NCI-H2171 treated with DMSO at 0.1 percent for 48 hours (cell line): ENCODE results near the gene OTUD1.
"Not testable (repeated sequence)": the region's sequence is repeated elsewhere in the genome, so short reads cannot be mapped to it uniquely, and the experiment has no call there.

Experiments used
- DNase-seq: peaks from one replicate; lab custom pipeline; 2025; lab: John Stamatoyannopoulos, UW

OTUD1 gene

GRCh38 chr10:23438547-23439451 is at the start of gene OTUD1:
Gene OTUD1, plus strand, starts transcription at chr10:23439075. Its CDS starts 383 bp downstream, at chr10:23439458.
- peak; percentile 64 for DNase-seq

GRCh38 chr10:23390408-23390807 is 48.5 kb upstream of the OTUD1 start:
- not testable (repeated sequence) for DNase-seq

- no peak for DNase-seq
Measured at GRCh38 chr10:23390809-23391208, 48.1 kb upstream of the OTUD1 start.

GRCh38 chr10:23391821-23392220 is 47.1 kb upstream of the OTUD1 start:
- DNase-seq: no peak

GRCh38 chr10:23395017-23395416 is 43.9 kb upstream of the OTUD1 start:
- DNase-seq: no peak

GRCh38 chr10:23396695-23397094 is 42.2 kb upstream of the OTUD1 start:
- no peak for DNase-seq

- no peak for DNase-seq
Measured at GRCh38 chr10:23399701-23400144, 39.2 kb upstream of the OTUD1 start.

GRCh38 chr10:23402856-23403255 is 36.0 kb upstream of the OTUD1 start:
- no peak for DNase-seq

- DNase-seq: no peak
Measured at GRCh38 chr10:23403278-23403677, 35.6 kb upstream of the OTUD1 start.

- DNase-seq: no peak
Measured at GRCh38 chr10:23403719-23404118, 35.2 kb upstream of the OTUD1 start.

- no peak for DNase-seq
Measured at GRCh38 chr10:23404461-23404980, 34.4 kb upstream of the OTUD1 start.

- DNase-seq: no peak
Measured at GRCh38 chr10:23405540-23405939, 33.3 kb upstream of the OTUD1 start.

GRCh38 chr10:23406409-23406808 is 32.5 kb upstream of the OTUD1 start:
- DNase-seq: no peak

GRCh38 chr10:23408330-23408976 is 30.4 kb upstream of the OTUD1 start:
- peak; percentile 39 for DNase-seq

- DNase-seq: no peak
Measured at GRCh38 chr10:23412223-23412622, 26.7 kb upstream of the OTUD1 start.

GRCh38 chr10:23413629-23414089 is 25.2 kb upstream of the OTUD1 start:
- DNase-seq: no peak

GRCh38 chr10:23414658-23415057 is 24.2 kb upstream of the OTUD1 start:
- no peak for DNase-seq

GRCh38 chr10:23417254-23417653 is 21.6 kb upstream of the OTUD1 start:
- DNase-seq: no peak

GRCh38 chr10:23418051-23418681 is 20.7 kb upstream of the OTUD1 start:
- no peak for DNase-seq

- DNase-seq: no peak
Measured at GRCh38 chr10:23419201-23419600, 19.7 kb upstream of the OTUD1 start.

GRCh38 chr10:23419655-23420329 is 19.1 kb upstream of the OTUD1 start:
- DNase-seq: no peak

GRCh38 chr10:23421397-23421796 is 17.5 kb upstream of the OTUD1 start:
- DNase-seq: no peak
